Measurements from ENCODE around the gene HIVEP1. TPM values are rescaled to one million over a fixed set of nuclear protein-coding genes. Genes with fewer than 3 reads are reported as not detected.

The HIVEP1 gene
- total and polyA plus RNA-seq, 2 donors from 2014 or later = 3.6 to 30.4 TPM

DNA sequence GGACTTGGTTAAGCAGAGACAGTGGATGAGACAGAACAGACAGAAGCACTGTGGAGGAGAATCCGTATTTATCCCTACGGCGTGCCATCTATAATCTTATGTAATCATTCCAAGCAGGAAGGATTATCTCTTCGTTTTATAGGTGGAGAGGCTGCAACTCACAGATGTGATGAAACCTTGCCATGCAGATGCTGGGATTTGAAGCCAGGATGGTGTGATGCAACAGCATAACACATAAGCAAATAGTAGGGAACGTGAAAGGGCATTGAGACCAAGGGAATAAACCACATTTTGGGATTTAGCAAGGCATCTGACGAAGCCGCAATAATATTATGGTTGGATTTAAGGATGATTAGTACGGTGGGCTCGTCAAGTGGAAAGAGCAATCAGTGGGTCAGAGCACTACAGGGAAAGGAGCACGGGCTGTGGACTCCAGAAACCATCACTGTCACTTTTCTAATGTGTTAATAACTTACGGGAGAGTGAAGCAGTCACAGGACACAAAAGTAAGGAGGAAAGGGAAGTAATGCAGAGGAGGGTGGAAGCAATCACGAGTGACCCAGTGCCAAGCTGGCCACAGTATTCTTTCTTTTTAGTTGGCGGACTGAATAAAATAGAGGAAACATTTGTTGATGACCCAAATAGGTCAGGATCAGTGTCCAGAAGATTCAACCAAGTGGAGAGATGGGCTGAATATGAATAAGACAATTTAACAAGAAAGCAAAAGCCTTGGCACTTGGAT, 158.4 kb downstream of the HIVEP1 start:
- no peaks in the 10 kb centered on the region for H3K36me3 ChIP-seq (ENCODE audit: control insufficient read depth in 2 of 3, insufficient read depth in 3 of 3, low read length in 3 of 3)
- H3K9me3 ChIP-seq (ENCODE audit: control insufficient read depth in 2 of 3, insufficient read depth in 1 of 3, low read length in 3 of 3) = no peaks in the 10 kb centered on the region
- DNase-seq (no peak), FAIRE-seq (no peak)
- intact Hi-C loops (cut with DNase I) = no loop called here
- H3K27me3 ChIP-seq (ENCODE audit: control insufficient read depth, insufficient read depth, low read length) = no peaks in the 10 kb centered on the region
- no peak for TF ChIP-seq CTCF (IDR thresholded peaks at IDR 0.05; ENCODE audit: borderline replicate concordance, extremely low read depth, insufficient read depth)
- H3K9ac ChIP-seq (ENCODE audit: low read length in 3 of 3) = no peak overlapping the region
- no peak overlapping the region for H3K4me3 ChIP-seq (ENCODE audit: low read length in 3 of 3)
- no peak overlapping the region for H3K27ac ChIP-seq (ENCODE audit: low read depth in 2 of 2, low read length in 2 of 2)
- H3K4me1 ChIP-seq (ENCODE audit: control insufficient read depth in 2 of 3, insufficient read depth in 2 of 3, low read depth in 1 of 3, low read length in 3 of 3) = peaks cover 0 to 4% (median 0%) of the 10 kb centered on the region in 3 donors

DNA sequence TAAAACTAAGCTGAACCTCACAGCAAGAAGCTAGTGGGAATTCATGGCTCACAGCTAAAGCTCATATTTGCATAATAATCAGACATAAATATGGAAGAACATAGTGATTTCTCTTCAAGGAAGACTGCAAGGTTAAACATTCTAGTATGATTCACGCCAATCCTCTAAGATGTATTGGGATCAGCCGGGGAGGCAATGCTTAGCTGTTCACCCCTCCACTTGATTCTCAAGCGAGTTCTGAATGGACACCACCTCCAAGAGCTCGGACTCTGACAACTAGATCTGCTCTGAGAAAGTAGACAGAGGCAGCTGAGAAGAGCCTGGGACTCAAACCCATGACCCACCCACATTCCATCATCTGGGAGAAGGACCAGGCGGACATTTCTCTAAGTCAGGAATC, 159.6 kb downstream of the HIVEP1 start:
- H3K27ac ChIP-seq (ENCODE audit: low read depth in 2 of 2, low read length in 2 of 2) = no peak overlapping the region
- TF ChIP-seq CTCF (IDR thresholded peaks at IDR 0.05; ENCODE audit: borderline replicate concordance, extremely low read depth, insufficient read depth) = no peak

GRCh38 chr6:12172572-12172971, 160.5 kb downstream of the HIVEP1 start:
- Histone ChIP-seq H3K4me1 (ENCODE audit: control insufficient read depth in 2 of 3, insufficient read depth in 2 of 3, low read depth in 1 of 3, low read length in 3 of 3) (peaks cover 0 to 4% (median 0%) of the 10 kb centered on the region in 3 donors), H3K9ac (ENCODE audit: low read length in 3 of 3) (no peak overlapping the region), H3K9me3 (ENCODE audit: control insufficient read depth in 2 of 3, insufficient read depth in 1 of 3, low read length in 3 of 3) (no peaks in the 10 kb centered on the region), H3K27me3 (ENCODE audit: control insufficient read depth, insufficient read depth, low read length) (no peaks in the 10 kb centered on the region), H3K27ac (ENCODE audit: low read depth in 2 of 2, low read length in 2 of 2) (no peak overlapping the region), H3K36me3 (ENCODE audit: control insufficient read depth in 2 of 3, insufficient read depth in 3 of 3, low read length in 3 of 3) (no peaks in the 10 kb centered on the region), H3K4me3 (ENCODE audit: low read length in 3 of 3) (no peak overlapping the region)
- intact Hi-C loops (cut with DNase I) = no loop called here
- FAIRE-seq (no peak), DNase-seq (peak in 1 of 5 donors; percentile 4)
- no peak for TF ChIP-seq CTCF (IDR thresholded peaks at IDR 0.05; ENCODE audit: borderline replicate concordance, extremely low read depth, insufficient read depth)

More for the DNA sequence above, 159.6 kb downstream of the HIVEP1 start:
- Histone ChIP-seq H3K9ac (ENCODE audit: low read length in 3 of 3) (no peak overlapping the region), H3K27me3 (ENCODE audit: control insufficient read depth, insufficient read depth, low read length) (no peaks in the 10 kb centered on the region), H3K4me1 (ENCODE audit: control insufficient read depth in 2 of 3, insufficient read depth in 2 of 3, low read depth in 1 of 3, low read length in 3 of 3) (peaks cover 0 to 4% (median 0%) of the 10 kb centered on the region in 3 donors), H3K4me3 (ENCODE audit: low read length in 3 of 3) (no peak overlapping the region), H3K36me3 (ENCODE audit: control insufficient read depth in 2 of 3, insufficient read depth in 3 of 3, low read length in 3 of 3) (no peaks in the 10 kb centered on the region), H3K9me3 (ENCODE audit: control insufficient read depth in 2 of 3, insufficient read depth in 1 of 3, low read length in 3 of 3) (no peaks in the 10 kb centered on the region)
- no peak for DNase-seq
- FAIRE-seq = no peak
- intact Hi-C loops (cut with DNase I) = no loop called here
